ENCODE results near the gene FIBP.

FIBP gene

GRCh38 chr11:65857853-65858680 is 30.2 kb downstream of the FIBP start, which contains the start of gene CFL1:
CFL1 (minus strand) TSS chr11:65858180; CDS start chr11:65858099, 81 bp downstream.
- peak within 1 kb of the TSS; percentile 99 for H3K27ac ChIP-seq
- TF ChIP-seq ZFX (IDR thresholded peaks at IDR 0.05; ENCODE audit: borderline replicate concordance) (no peak), CTCF (IDR thresholded peaks at IDR 0.05) (no peak)

GRCh38 chr11:65857500-65857852 is 30.8 kb downstream of the FIBP start:
- TF ChIP-seq CTCF (IDR thresholded peaks at IDR 0.05) (no peak), ZFX (IDR thresholded peaks at IDR 0.05; ENCODE audit: borderline replicate concordance) (no peak)
- peak overlapping the region; percentile 99 for H3K27ac ChIP-seq

- TF ChIP-seq ZFX (IDR thresholded peaks at IDR 0.05; ENCODE audit: borderline replicate concordance) (no peak), CTCF (IDR thresholded peaks at IDR 0.05) (no peak)
- H3K27ac ChIP-seq: peak overlapping the region; percentile 99
Observed at GRCh38 chr11:65856689-65857499, 31.4 kb downstream of the FIBP start.

- no peak for TF ChIP-seq ZFX (IDR thresholded peaks at IDR 0.05; ENCODE audit: borderline replicate concordance)
- TF ChIP-seq CTCF (IDR thresholded peaks at IDR 0.05): no peak
- peak overlapping the region; percentile 99 for H3K27ac ChIP-seq
Observed at GRCh38 chr11:65855927-65856363, 32.3 kb downstream of the FIBP start.

- no peak for TF ChIP-seq CTCF (IDR thresholded peaks at IDR 0.05)
- peak overlapping the region; percentile 99 for H3K27ac ChIP-seq
Observed at GRCh38 chr11:65854852-65855837, 33.1 kb downstream of the FIBP start.

- TF ChIP-seq ZFX (IDR thresholded peaks at IDR 0.05; ENCODE audit: borderline replicate concordance) (no peak), CTCF (IDR thresholded peaks at IDR 0.05) (no peak)
- H3K27ac ChIP-seq: peak overlapping the region; percentile 99; the same call in 1 of the 2 replicates
Observed at GRCh38 chr11:65854161-65854592, 34.1 kb downstream of the FIBP start.
